GM23248 (cell line): ENCODE measurements around the gene RPS6KC1.

ENCODE experiments used
- EZH2 ChIP-seq: fragments of 200-600 bp; sonication (generic); IDR thresholded peaks from 2 replicates; pipeline ENCODE4 v1.6.1; 2018; ENCODE audit warnings: antibody characterized with exemption, mild to moderate bottlenecking; ENCODE audit not compliant: insufficient read depth, poor library complexity, severe bottlenecking
- EZH2phosphoT487 ChIP-seq: fragments of 200-600 bp; sonication (generic); IDR thresholded peaks from 2 replicates; pipeline ENCODE4 v1.6.1; 2018; ENCODE audit warnings: antibody characterized with exemption, moderate library complexity, mild to moderate bottlenecking, low read depth; ENCODE audit not compliant: insufficient read depth

GRCh38 chr1:213057264-213058059 is 6.4 kb downstream of the RPS6KC1 start:
- TF ChIP-seq EZH2 (no peak), EZH2phosphoT487 (no peak)
